ENCODE results near the gene NOTCH4.
A peak's percentile ranks its signal among the peaks of the same experiment; 100 is the strongest.

Gene NOTCH4

GRCh38 chr6:32167761-32168262, 56.1 kb downstream of the NOTCH4 start:
- no peaks in the 10 kb centered on the region for H3K27me3 ChIP-seq
- H3K9ac ChIP-seq: no peak overlapping the region
- H3K4me3 ChIP-seq: no peak overlapping the region
- no peak for TF ChIP-seq Cebpa-rat (IDR thresholded peaks at IDR 0.05)
- peaks cover 16% of the 10 kb centered on the region for H3K4me1 ChIP-seq
- peaks cover 82% of the 10 kb centered on the region for H3K36me3 ChIP-seq
- peak overlapping the region; percentile 19; the same call in 1 of the 2 replicates for H3K4me2 ChIP-seq
- H3K9me3 ChIP-seq: no peaks in the 10 kb centered on the region
- no peaks in the 10 kb centered on the region for H4K20me1 ChIP-seq
- no peak overlapping the region; the same call in 1 of the 2 replicates for H3K27ac ChIP-seq

- no peak overlapping the region for H3K4me2 ChIP-seq
- H3K9me3 ChIP-seq: no peaks in the 10 kb centered on the region
- peaks cover 87% of the 10 kb centered on the region for H3K36me3 ChIP-seq
Measured at GRCh38 chr6:32167154-32167760, 56.6 kb downstream of the NOTCH4 start.

GRCh38 chr6:32166411-32167061, 57.3 kb downstream of the NOTCH4 start:
- Histone ChIP-seq H3K27me3 (no peaks in the 10 kb centered on the region), H4K20me1 (no peaks in the 10 kb centered on the region), H3K4me2 (no peak overlapping the region), H3K27ac (no peak overlapping the region), H3K9me3 (no peaks in the 10 kb centered on the region), H3K4me3 (no peak overlapping the region), H3K4me1 (peaks cover 12% of the 10 kb centered on the region; the same call in 1 of the 2 replicates), H3K36me3 (peaks cover 93% of the 10 kb centered on the region), H3K9ac (no peak overlapping the region)
- no peak for TF ChIP-seq Cebpa-rat (IDR thresholded peaks at IDR 0.05)

More at GRCh38 chr6:32167154-32167760, 56.6 kb downstream of the NOTCH4 start:
- Histone ChIP-seq H3K27ac (no peak overlapping the region), H3K27me3 (no peaks in the 10 kb centered on the region), H3K4me3 (no peak overlapping the region), H3K9ac (no peak overlapping the region), H4K20me1 (no peaks in the 10 kb centered on the region), H3K4me1 (peaks cover 12% of the 10 kb centered on the region; the same call in 1 of the 2 replicates)
- TF ChIP-seq Cebpa-rat (IDR thresholded peaks at IDR 0.05): no peak

GRCh38 chr6:32164295-32164694, 59.6 kb downstream of the NOTCH4 start, which contains the start of gene EGFL8:
Gene EGFL8 (plus strand): TSS chr6:32164595. CDS start chr6:32166166, 1,571 bp downstream.
- Histone ChIP-seq H3K4me2 (no peak within 1 kb of the TSS), H3K9me3 (no peaks in the 10 kb centered on the region), H3K36me3 (peaks cover 75% of the 10 kb centered on the region), H3K27ac (no peak within 1 kb of the TSS), H3K4me3 (no peak within 1 kb of the TSS), H3K4me1 (peaks cover 12% of the 10 kb centered on the region; the same call in 1 of the 2 replicates), H3K27me3 (no peaks in the 10 kb centered on the region), H4K20me1 (no peaks in the 10 kb centered on the region), H3K9ac (no peak within 1 kb of the TSS)
- TF ChIP-seq Cebpa-rat (IDR thresholded peaks at IDR 0.05): no peak

GRCh38 chr6:32163559-32164258, 60.2 kb downstream of the NOTCH4 start:
- Histone ChIP-seq H3K9me3 (no peaks in the 10 kb centered on the region), H3K9ac (no peak overlapping the region), H3K36me3 (peaks cover 73% of the 10 kb centered on the region)

GRCh38 chr6:32158052-32158451, 65.8 kb downstream of the NOTCH4 start:
- peaks cover 56% of the 10 kb centered on the region for H3K36me3 ChIP-seq
- no peak for TF ChIP-seq Cebpa-rat (IDR thresholded peaks at IDR 0.05)

More at GRCh38 chr6:32163559-32164258, 60.2 kb downstream of the NOTCH4 start:
- no peak for TF ChIP-seq Cebpa-rat (IDR thresholded peaks at IDR 0.05)
- Histone ChIP-seq H3K4me2 (no peak overlapping the region), H3K27ac (no peak overlapping the region), H3K27me3 (no peaks in the 10 kb centered on the region), H3K4me1 (peaks cover 13% of the 10 kb centered on the region), H4K20me1 (no peaks in the 10 kb centered on the region), H3K4me3 (no peak overlapping the region)

GRCh38 chr6:32156891-32157290, 67.0 kb downstream of the NOTCH4 start:
- Histone ChIP-seq H3K36me3 (peaks cover 44% of the 10 kb centered on the region), H3K9me3 (no peaks in the 10 kb centered on the region), H3K4me1 (peaks cover 35% of the 10 kb centered on the region), H4K20me1 (0 out of 2 replicates have a peak, but pooled peaks cover 11% of the 10 kb centered on the region), H3K4me2 (no peak overlapping the region), H3K9ac (no peak overlapping the region), H3K27me3 (no peaks in the 10 kb centered on the region), H3K4me3 (no peak overlapping the region), H3K27ac (no peak overlapping the region)
- TF ChIP-seq Cebpa-rat (IDR thresholded peaks at IDR 0.05): no peak

More at GRCh38 chr6:32158052-32158451, 65.8 kb downstream of the NOTCH4 start:
- Histone ChIP-seq H3K9ac (no peak overlapping the region), H3K4me3 (no peak overlapping the region), H3K9me3 (no peaks in the 10 kb centered on the region), H3K27me3 (no peaks in the 10 kb centered on the region), H4K20me1 (0 out of 2 replicates have a peak, but pooled peaks cover 11% of the 10 kb centered on the region), H3K27ac (no peak overlapping the region), H3K4me2 (no peak overlapping the region), H3K4me1 (peaks cover 23% of the 10 kb centered on the region)

GRCh38 chr6:32154514-32155161, 69.2 kb downstream of the NOTCH4 start:
- peaks cover 36% of the 10 kb centered on the region for H3K4me1 ChIP-seq
- no peak for TF ChIP-seq Cebpa-rat (IDR thresholded peaks at IDR 0.05)
- H3K27ac ChIP-seq: peak overlapping the region; percentile 78
- peak overlapping the region; percentile 81 for H3K9ac ChIP-seq
- H3K4me3 ChIP-seq: peak overlapping the region; percentile 89
- H3K36me3 ChIP-seq: peaks cover 39% of the 10 kb centered on the region
- no peaks in the 10 kb centered on the region for H3K9me3 ChIP-seq
- peak overlapping the region; percentile 96 for H3K4me2 ChIP-seq
- 0 out of 2 replicates have a peak, but pooled peaks cover 11% of the 10 kb centered on the region for H4K20me1 ChIP-seq
- no peaks in the 10 kb centered on the region for H3K27me3 ChIP-seq
